ENCODE data around the gene FUCA2.

DNA sequence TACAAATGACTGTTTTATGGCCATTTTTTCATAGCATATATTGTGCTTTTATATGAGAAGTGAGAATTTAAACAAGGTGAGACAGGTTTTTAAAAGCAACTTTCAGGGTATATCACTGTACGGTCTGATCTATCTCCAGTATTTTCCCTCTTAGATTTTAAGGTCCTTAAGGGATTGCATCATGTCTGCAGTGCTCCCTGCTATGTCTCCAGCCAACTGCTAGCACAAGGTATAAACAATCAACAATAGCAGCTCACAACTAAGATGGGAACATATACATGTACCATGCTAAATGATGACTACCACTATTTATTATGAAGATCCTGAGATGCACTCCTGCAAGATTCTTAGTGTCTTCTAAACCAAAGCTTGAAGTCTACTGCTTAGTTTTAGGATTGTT is 7.2 kb downstream of the FUCA2 start:
- TF ChIP-seq, protein P1, sequence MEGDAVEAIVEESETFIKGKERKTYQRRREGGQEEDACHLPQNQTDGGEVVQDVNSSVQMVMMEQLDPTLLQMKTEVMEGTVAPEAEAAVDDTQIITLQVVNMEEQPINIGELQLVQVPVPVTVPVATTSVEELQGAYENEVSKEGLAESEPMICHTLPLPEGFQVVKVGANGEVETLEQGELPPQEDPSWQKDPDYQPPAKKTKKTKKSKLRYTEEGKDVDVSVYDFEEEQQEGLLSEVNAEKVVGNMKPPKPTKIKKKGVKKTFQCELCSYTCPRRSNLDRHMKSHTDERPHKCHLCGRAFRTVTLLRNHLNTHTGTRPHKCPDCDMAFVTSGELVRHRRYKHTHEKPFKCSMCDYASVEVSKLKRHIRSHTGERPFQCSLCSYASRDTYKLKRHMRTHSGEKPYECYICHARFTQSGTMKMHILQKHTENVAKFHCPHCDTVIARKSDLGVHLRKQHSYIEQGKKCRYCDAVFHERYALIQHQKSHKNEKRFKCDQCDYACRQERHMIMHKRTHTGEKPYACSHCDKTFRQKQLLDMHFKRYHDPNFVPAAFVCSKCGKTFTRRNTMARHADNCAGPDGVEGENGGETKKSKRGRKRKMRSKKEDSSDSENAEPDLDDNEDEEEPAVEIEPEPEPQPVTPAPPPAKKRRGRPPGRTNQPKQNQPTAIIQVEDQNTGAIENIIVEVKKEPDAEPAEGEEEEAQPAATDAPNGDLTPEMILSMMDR (IDR thresholded peaks at IDR 0.05; ENCODE audit: low read depth, low read length) = no peak
- no peak for TF ChIP-seq EZH2phosphoT487 (IDR thresholded peaks at IDR 0.05; ENCODE audit: low read depth)
